GM12892 (cell line): ENCODE results near the gene ZBTB39.

Experiments
- POLR2A ChIP-seq: IDR thresholded peaks from 2 replicates; pipeline ENCODE4 v1.6.1; 2011; ENCODE audit warnings: low read depth, low read length, control low read depth
- POLR2AphosphoS5 ChIP-seq: IDR thresholded peaks from 2 replicates; pipeline ENCODE4 v1.6.1; 2011; ENCODE audit warnings: low read depth, low read length, control low read depth

DNA sequence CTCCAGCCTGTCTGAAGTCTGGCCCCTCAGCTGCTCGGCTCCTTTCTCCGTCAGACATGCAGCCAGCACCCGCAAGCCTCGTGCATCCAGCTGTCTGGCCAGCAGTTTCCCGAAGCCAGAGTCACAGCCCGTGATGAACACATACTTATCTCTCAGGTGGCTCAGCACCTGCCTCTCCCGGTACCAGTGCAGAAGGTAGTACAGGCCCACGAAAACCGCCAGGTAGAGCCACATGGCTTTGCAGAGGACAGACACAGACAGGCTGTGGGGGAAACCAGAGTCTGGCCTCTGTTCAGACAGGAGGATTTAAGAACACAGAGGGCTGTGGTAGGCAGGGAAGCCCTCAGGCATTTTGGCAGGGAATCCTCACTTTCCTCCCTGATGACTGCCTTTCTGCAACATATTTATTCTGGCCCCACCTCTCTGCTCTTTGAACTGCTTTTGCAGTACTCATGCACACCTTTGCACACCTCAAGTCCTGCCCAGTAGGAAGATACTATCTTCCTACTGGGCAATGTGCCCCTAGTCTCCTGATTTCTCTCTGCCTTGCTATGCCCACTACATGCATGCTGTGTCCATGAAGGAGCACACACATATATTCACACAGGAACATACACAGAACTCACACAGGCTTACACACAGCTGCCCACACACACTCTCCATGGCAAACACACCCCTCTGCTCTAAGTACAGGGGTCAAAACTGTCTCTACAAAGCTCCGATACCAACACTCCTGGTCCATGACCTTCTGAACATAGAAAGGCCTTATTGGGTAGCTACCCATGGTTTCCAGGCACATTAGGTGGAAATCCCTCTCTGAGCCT, 48.9 kb downstream of the ZBTB39 start, which contains the start of gene RDH16:
- TF ChIP-seq POLR2A, result no peak
- TF ChIP-seq POLR2AphosphoS5, result no peak
